Aorta (tissue), 5 donors: ENCODE results near the gene ZNF248. TPM values are rescaled to one million over a fixed set of nuclear protein-coding genes. Genes with fewer than 3 reads are reported as not detected.
A peak's percentile ranks its signal among the peaks of the same experiment; 100 is the strongest.
"Not testable (repeated sequence)": the region's sequence is repeated elsewhere in the genome, so short reads cannot be mapped to it uniquely, and the experiment has no call there.

Source experiments
- ATAC-seq: fragments of 200-7000 bp; cut with Tn5 transposase; one replicate; pipeline ENCODE4 v1.9.1; 2022; ENCODE audit warnings: moderate library complexity; ENCODE audit not compliant: low FRiP score
- DNase-seq, 2 donors: peaks; one replicate each; pipeline ENCODE4 v3.0.0-alpha.2; 2020
- H3K27ac ChIP-seq, 2 donors: one replicate each; pipeline ENCODE4 v1.5.1; 2013; ENCODE audit warnings: low read length in 2 of 2, mild to moderate bottlenecking in 2 of 2, moderate library complexity in 2 of 2, control low read depth in 1 of 2, inconsistent platforms in 1 of 2, low read depth in 1 of 2
- H3K27me3 ChIP-seq, 2 donors: one replicate each; pipeline ENCODE4 v1.6.1; 2013; ENCODE audit warnings: control low read depth in 1 of 2, low read length in 1 of 2, mild to moderate bottlenecking in 1 of 2, moderate library complexity in 1 of 2; ENCODE audit not compliant: insufficient read depth in 2 of 2, control insufficient read depth in 1 of 2
- H3K36me3 ChIP-seq, 2 donors: one replicate each; pipeline ENCODE4 v1.6.1; 2013; ENCODE audit warnings: control low read depth in 1 of 2, low read length in 1 of 2, mild to moderate bottlenecking in 1 of 2; ENCODE audit not compliant: insufficient read depth in 2 of 2, control insufficient read depth in 1 of 2
- H3K4me1 ChIP-seq, 2 donors: one replicate each; pipeline ENCODE4 v1.6.1; 2013; ENCODE audit warnings: low read length in 2 of 2, control low read depth in 1 of 2, mild to moderate bottlenecking in 1 of 2, moderate library complexity in 1 of 2; ENCODE audit not compliant: insufficient read depth in 2 of 2, control insufficient read depth in 1 of 2
- H3K4me3 ChIP-seq, 2 donors: one replicate each; pipeline ENCODE4 v1.5.1; 2013; ENCODE audit warnings: low read length in 2 of 2, control low read depth in 1 of 2, mild to moderate bottlenecking in 1 of 2
- H3K9me3 ChIP-seq: one replicate; pipeline ENCODE4 v1.6.1; 2013; ENCODE audit warnings: mild to moderate bottlenecking, low read length; ENCODE audit not compliant: control insufficient read depth
- WGBS, 2 donors: extraction: QIAGEN DNeasy Blood & Tissue Kit; methylation state at CpG; one replicate each; pipeline ENCODE4 v1.1.7; 2013; 5-methylcytosine and 5-hydroxymethylcytosine counted together
- intact Hi-C, 2 donors: fragments of 100-400 bp; cut with DNase I; formaldehyde crosslinking; loops; one replicate each; pipeline versions ENCODE4 v1.14.2 to v1.15.0; 2022
- polyA plus RNA-seq, 2 donors: library from polyadenylated mRNA; stranded (reverse); fragments of 200-250 nt; gene quantifications; one replicate each; pipeline ENCODE4 v1.2.3, GENCODE V29; 2013
- total RNA-seq, 2 donors: library from RNA; stranded (reverse); fragmentation: NEBNext Ultra II Directional; extraction: Animal tissue kit (Norgen Biotek cat#: 25700); gene quantifications; one replicate each; pipeline ENCODE4 v1.2.1, GENCODE V29; 2021
- donor health status: healthy with polysubstance abuse.
- donor health status: Bipolar disorder and iron deficiency.
- donor health status: DM: no; HTN: no; CAD: no.
- donor health status: DM: no; HTN: no; CAD: no.
- donor health status: DM: yes; HTN: yes; CAD: no.

ZNF248 gene
- total and polyA plus RNA-seq, 4 donors: 11.1 to 21.1 (median 13.3) TPM

- Histone ChIP-seq H3K27me3 (no peaks in the 10 kb centered on the region), H3K9me3 (no peaks in the 10 kb centered on the region), H3K4me3 (no peak overlapping the region), H3K36me3 (no peaks in the 10 kb centered on the region), H3K27ac (no peak overlapping the region), H3K4me1 (no peaks in the 10 kb centered on the region)
- no peak for ATAC-seq
- intact Hi-C loops: no loop called here
- WGBS, 2 donors: 44 to 95% methylated on average over 2 of the region's 2 CpGs
- DNase-seq: no peak
Observed at GRCh38 chr10:37871143-37871542, 13.7 kb upstream of the ZNF248 start.

- no peak overlapping the region for H3K27ac ChIP-seq
- H3K27me3 ChIP-seq: no peaks in the 10 kb centered on the region
- no peaks in the 10 kb centered on the region for H3K36me3 ChIP-seq
- no peaks in the 10 kb centered on the region for H3K4me1 ChIP-seq
- intact Hi-C loops: no loop called here
- ATAC-seq (no peak), DNase-seq (no peak)
- WGBS, 2 donors: 81 to 88% methylated on average over 3 of the region's 3 CpGs
- no peaks in the 10 kb centered on the region for H3K9me3 ChIP-seq
- H3K4me3 ChIP-seq: no peak overlapping the region
Observed at GRCh38 chr10:37868796-37869195, 11.4 kb upstream of the ZNF248 start.

- intact Hi-C loops: no loop called here
- Histone ChIP-seq H3K27me3 (no peaks in the 10 kb centered on the region), H3K27ac (no peak overlapping the region), H3K4me1 (no peaks in the 10 kb centered on the region), H3K36me3 (no peaks in the 10 kb centered on the region), H3K4me3 (no peak overlapping the region), H3K9me3 (no peaks in the 10 kb centered on the region)
- ATAC-seq (no peak), DNase-seq (no peak)
- 81 to 85% methylated on average over 9 of the region's 9 CpGs for WGBS, 2 donors
Observed at GRCh38 chr10:37865957-37866803, 8.8 kb upstream of the ZNF248 start.

DNA sequence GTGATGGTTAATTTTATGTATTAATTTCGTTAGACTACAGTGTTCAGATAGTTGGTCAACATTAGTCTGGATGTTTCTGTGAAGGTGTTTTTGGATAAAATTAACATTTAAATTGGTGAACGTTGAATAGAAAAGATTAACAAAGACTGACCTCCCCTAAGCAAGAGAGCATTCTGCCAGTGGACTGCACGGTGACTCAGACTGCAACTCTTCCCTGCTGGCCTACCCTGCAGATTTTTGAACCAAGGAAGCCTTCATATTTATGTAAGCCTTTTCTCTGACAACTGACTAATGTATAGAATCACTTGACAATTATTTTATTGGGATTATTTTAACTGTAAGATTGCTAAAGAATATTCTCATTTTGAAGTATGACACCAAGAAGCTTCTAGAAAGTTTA is 7.9 kb upstream of the ZNF248 start:
- intact Hi-C loops: no loop called here
- Histone ChIP-seq H3K36me3 (no peaks in the 10 kb centered on the region), H3K27me3 (no peaks in the 10 kb centered on the region), H3K27ac (no peak overlapping the region), H3K9me3 (no peaks in the 10 kb centered on the region), H3K4me3 (no peak overlapping the region), H3K4me1 (no peaks in the 10 kb centered on the region)
- no peak for DNase-seq
- 73 to 74% methylated on average over 3 of the region's 3 CpGs for WGBS, 2 donors
- no peak for ATAC-seq

- no peak overlapping the region for H3K27ac ChIP-seq
- ATAC-seq (no peak), DNase-seq (no peak)
- no peaks in the 10 kb centered on the region for H3K36me3 ChIP-seq
- intact Hi-C loops: no loop called here
- WGBS, 2 donors: 48 to 52% methylated on average over 2 of the region's 2 CpGs
- no peaks in the 10 kb centered on the region for H3K9me3 ChIP-seq
- H3K27me3 ChIP-seq: no peaks in the 10 kb centered on the region
- H3K4me1 ChIP-seq: peaks cover 0 to 1% of the 10 kb centered on the region in 2 donors
- H3K4me3 ChIP-seq: no peak overlapping the region
Observed at GRCh38 chr10:37860494-37861190, 3.2 kb upstream of the ZNF248 start.

DNA sequence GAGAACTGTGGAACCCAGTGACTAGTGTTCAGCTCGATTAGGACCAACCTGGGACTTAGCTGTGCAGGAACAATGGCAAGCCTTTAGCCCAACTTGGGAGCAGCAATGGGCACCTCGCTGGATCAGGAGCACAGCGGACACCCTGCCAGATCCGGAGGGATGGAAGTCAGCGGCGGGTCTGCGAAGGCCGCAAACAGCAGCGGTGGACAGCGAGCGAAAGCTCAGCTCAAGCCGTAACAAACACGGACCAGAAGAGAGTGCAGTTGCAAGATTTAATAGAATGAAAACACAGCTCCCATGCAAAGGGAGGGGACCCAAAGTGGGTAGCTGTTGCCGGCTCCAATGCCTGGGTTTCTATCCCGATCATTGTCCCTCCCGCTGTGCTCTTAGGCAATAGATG is 1.9 kb upstream of the ZNF248 start:
- not testable (repeated sequence) for H3K36me3 ChIP-seq, DNase-seq, H3K4me1 ChIP-seq, H3K27me3 ChIP-seq, H3K27ac ChIP-seq, H3K4me3 ChIP-seq, ATAC-seq, H3K9me3 ChIP-seq
- intact Hi-C loops: loop anchor here (5.0 to 10.0 kb wide), 3 partner anchors 118 to 236 kb away; partner anchors contain the start of genes ZNF33A (in 2 of the 2), ZNF25 (in 1 of the 2) and ZNF37A (in 1 of the 2)
- WGBS, 2 donors: 92 to 95% methylated on average over 16 of the region's 16 CpGs

DNA sequence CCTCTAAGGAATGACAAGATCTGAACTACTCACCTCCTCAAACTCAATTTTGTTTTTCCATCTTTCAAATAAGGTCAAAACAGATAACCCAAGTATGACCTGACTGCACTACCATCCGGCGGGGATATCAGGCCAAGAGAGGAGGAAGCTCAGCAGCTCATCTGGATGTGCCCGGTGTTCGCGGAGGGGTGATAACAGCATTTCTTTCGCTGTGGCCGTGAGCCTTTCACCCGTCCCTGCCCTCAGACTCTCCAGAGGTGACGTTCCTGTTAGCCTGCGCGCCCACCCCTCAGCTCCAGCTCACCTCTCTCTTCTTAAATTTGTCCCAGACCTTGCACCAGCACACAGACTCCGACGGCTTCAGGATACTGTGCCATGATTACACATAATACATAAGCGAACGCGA is 526 bp downstream of the ZNF248 start:
- H3K4me1 ChIP-seq: peaks cover 2 to 3% of the 10 kb centered on the region in 2 donors
- DNase-seq (peak in 1 of 2 donors; percentile 47), ATAC-seq (peak; percentile 13)
- H3K27ac ChIP-seq: peak overlapping the region; percentile 14 to 65
- H3K36me3 ChIP-seq: no peaks in the 10 kb centered on the region
- H3K9me3 ChIP-seq: no peaks in the 10 kb centered on the region
- H3K27me3 ChIP-seq: no peaks in the 10 kb centered on the region
- 0 to 1% methylated on average over 16 of the region's 16 CpGs for WGBS, 2 donors
- peak overlapping the region; percentile 66 to 74 for H3K4me3 ChIP-seq
- intact Hi-C loops: loop anchor here (2.0 to 10.0 kb wide), 4 partner anchors 120 to 238 kb away; partner anchors contain the start of genes ZNF25 (in 2 of the 2), ZNF33A (in 2 of the 2) and ZNF37A (in 1 of the 2)

DNA sequence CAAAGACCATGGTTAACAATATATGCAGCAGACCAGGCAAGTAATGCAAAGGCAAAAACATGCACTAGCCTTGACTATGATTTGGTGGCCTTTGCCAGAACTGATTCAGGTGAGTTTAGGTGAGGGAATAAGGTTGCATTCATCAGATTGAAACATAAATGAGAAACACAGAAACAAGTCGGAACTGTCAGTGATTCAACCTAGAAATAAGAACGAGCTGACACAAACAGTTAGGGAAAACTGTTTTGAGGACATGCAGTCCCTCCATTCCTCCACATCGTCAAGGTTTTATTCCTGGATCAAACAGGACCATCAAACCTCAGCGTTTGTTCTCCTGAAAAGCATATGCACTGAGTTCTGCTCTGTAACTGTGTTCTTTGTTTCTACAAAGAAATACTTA is 1.8 kb downstream of the ZNF248 start:
- H3K36me3 ChIP-seq: no peaks in the 10 kb centered on the region
- H3K4me3 ChIP-seq: peak overlapping the region in 1 of 2 donors; percentile 30
- DNase-seq (no peak), ATAC-seq (no peak)
- WGBS, 2 donors: 26 to 29% methylated on average over 4 of the region's 4 CpGs
- peaks cover 2 to 3% of the 10 kb centered on the region in 2 donors for H3K4me1 ChIP-seq
- intact Hi-C loops: loop anchor here (2.0 to 10.0 kb wide), 4 partner anchors 121 to 239 kb away; partner anchors contain the start of genes ZNF25 (in 2 of the 2), ZNF33A (in 2 of the 2) and ZNF37A (in 1 of the 2)
- no peaks in the 10 kb centered on the region for H3K27me3 ChIP-seq
- H3K27ac ChIP-seq: no peak overlapping the region
- no peaks in the 10 kb centered on the region for H3K9me3 ChIP-seq
